Mucosa of stomach (tissue), 1 donor: ENCODE data around the gene PLD6.

Experiments used
- H3K27me3 ChIP-seq: one replicate; pipeline ENCODE4 v1.7.0; 2013; ENCODE audit warnings: mild to moderate bottlenecking, low read length; ENCODE audit not compliant: control insufficient read depth, insufficient read depth
- H3K36me3 ChIP-seq: one replicate; pipeline ENCODE4 v1.7.0; 2013; ENCODE audit warnings: low read length; ENCODE audit not compliant: control insufficient read depth, insufficient read depth
- H3K4me1 ChIP-seq: one replicate; pipeline ENCODE4 v1.7.0; 2013; ENCODE audit warnings: mild to moderate bottlenecking, low read length; ENCODE audit not compliant: control insufficient read depth, insufficient read depth
- H3K4me3 ChIP-seq: one replicate; pipeline ENCODE4 v1.7.0; 2013; ENCODE audit warnings: low read length
- H3K9ac ChIP-seq: one replicate; pipeline ENCODE4 v1.7.0; 2013; ENCODE audit warnings: mild to moderate bottlenecking, low read length, moderate library complexity
- H3K9me3 ChIP-seq: one replicate; pipeline ENCODE4 v1.7.0; 2013; ENCODE audit warnings: mild to moderate bottlenecking, low read length, moderate library complexity; ENCODE audit not compliant: control insufficient read depth
- donor health status: Pancreatic carcinoma.

PLD6 gene

GRCh38 chr17:17236295-17237025 lies 30.3 kb upstream of the PLD6 start:
- H3K36me3 ChIP-seq, result peaks cover 2% of the 10 kb centered on the region
- peak overlapping the region; percentile 99 for H3K9ac ChIP-seq
- H3K4me1 ChIP-seq, result peaks cover 16% of the 10 kb centered on the region
- peak overlapping the region; percentile 58 for H3K4me3 ChIP-seq
- H3K27me3 ChIP-seq, result no peaks in the 10 kb centered on the region
- no peaks in the 10 kb centered on the region for H3K9me3 ChIP-seq

DNA sequence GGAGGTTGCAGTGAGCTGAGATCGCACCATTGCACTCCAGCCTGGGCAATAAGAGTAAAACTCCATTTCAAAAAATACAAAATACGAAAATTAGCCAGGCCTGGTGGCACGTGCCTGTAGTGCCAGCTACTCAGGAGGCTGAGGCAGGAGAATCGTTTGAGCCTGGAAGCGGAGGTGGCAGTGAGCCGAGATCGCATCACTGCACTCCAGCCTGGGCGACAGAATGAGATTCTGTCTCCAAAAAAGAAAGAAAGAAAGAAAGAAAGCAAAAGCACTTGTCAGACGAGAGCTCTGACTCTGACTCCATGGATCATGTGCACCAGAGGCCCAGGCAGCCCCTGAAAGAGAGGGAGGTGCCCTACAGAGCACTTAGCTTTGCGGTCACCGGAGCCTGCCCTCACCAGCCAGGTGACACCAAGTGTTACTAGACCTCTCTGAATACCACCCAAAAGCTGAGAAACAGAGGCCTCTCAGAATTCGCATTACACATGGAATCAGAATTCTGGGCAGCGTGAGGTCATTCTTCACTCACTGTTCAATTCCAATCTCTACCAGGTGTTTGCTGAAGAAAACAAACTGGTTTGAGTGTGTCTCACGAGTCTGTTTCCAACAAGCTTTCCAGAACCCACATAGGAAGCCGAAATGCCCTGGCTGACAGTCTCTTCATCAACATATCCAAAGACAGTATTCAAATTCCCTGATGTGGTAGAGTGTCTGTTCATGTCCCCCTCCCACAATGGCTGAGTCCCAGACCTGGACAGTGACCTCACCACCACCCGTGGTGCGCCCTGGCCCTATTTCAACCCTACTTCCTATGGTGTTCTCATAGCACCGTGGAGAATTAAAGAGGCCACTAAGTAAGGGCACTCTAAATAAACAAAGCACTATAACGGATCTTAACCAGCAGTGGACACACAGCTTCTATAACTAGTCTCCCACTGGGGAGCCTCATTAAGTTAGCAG lies 29.4 kb upstream of the PLD6 start:
- Histone ChIP-seq H3K9ac (peak overlapping the region; percentile 99), H3K4me3 (peak overlapping the region; percentile 58)

GRCh38 chr17:17232303-17232621 lies 26.1 kb upstream of the PLD6 start:
- peaks cover 22% of the 10 kb centered on the region for H3K4me1 ChIP-seq
- H3K9ac ChIP-seq, result no peak overlapping the region
- H3K9me3 ChIP-seq, result no peaks in the 10 kb centered on the region
- no peaks in the 10 kb centered on the region for H3K27me3 ChIP-seq
- H3K36me3 ChIP-seq, result peaks cover 24% of the 10 kb centered on the region
- no peak overlapping the region for H3K4me3 ChIP-seq

More for the DNA sequence above, 29.4 kb upstream of the PLD6 start:
- Histone ChIP-seq H3K9me3 (no peaks in the 10 kb centered on the region), H3K36me3 (peaks cover 7% of the 10 kb centered on the region), H3K4me1 (peaks cover 16% of the 10 kb centered on the region), H3K27me3 (no peaks in the 10 kb centered on the region)

- H3K9ac ChIP-seq, result no peak overlapping the region
- H3K36me3 ChIP-seq, result peaks cover 29% of the 10 kb centered on the region
- peaks cover 22% of the 10 kb centered on the region for H3K4me1 ChIP-seq
- H3K4me3 ChIP-seq, result no peak overlapping the region
- H3K27me3 ChIP-seq, result no peaks in the 10 kb centered on the region
- no peaks in the 10 kb centered on the region for H3K9me3 ChIP-seq
Observed at GRCh38 chr17:17231621-17232302, 25.6 kb upstream of the PLD6 start.

- peaks cover 32% of the 10 kb centered on the region for H3K36me3 ChIP-seq
- no peak overlapping the region for H3K9ac ChIP-seq
- no peaks in the 10 kb centered on the region for H3K27me3 ChIP-seq
- H3K4me3 ChIP-seq, result no peak overlapping the region
- no peaks in the 10 kb centered on the region for H3K9me3 ChIP-seq
- peaks cover 12% of the 10 kb centered on the region for H3K4me1 ChIP-seq
Observed at GRCh38 chr17:17229416-17230384, 23.6 kb upstream of the PLD6 start.

GRCh38 chr17:17228521-17229279 lies 22.6 kb upstream of the PLD6 start:
- no peaks in the 10 kb centered on the region for H3K9me3 ChIP-seq
- peaks cover 12% of the 10 kb centered on the region for H3K4me1 ChIP-seq
- no peak overlapping the region for H3K4me3 ChIP-seq
- no peak overlapping the region for H3K9ac ChIP-seq
- H3K36me3 ChIP-seq, result peaks cover 37% of the 10 kb centered on the region
- H3K27me3 ChIP-seq, result no peaks in the 10 kb centered on the region

- Histone ChIP-seq H3K4me1 (peaks cover 12% of the 10 kb centered on the region), H3K9me3 (no peaks in the 10 kb centered on the region), H3K36me3 (peaks cover 41% of the 10 kb centered on the region), H3K9ac (no peak overlapping the region), H3K4me3 (no peak overlapping the region), H3K27me3 (no peaks in the 10 kb centered on the region)
Observed at GRCh38 chr17:17227608-17228520, 21.7 kb upstream of the PLD6 start.

DNA sequence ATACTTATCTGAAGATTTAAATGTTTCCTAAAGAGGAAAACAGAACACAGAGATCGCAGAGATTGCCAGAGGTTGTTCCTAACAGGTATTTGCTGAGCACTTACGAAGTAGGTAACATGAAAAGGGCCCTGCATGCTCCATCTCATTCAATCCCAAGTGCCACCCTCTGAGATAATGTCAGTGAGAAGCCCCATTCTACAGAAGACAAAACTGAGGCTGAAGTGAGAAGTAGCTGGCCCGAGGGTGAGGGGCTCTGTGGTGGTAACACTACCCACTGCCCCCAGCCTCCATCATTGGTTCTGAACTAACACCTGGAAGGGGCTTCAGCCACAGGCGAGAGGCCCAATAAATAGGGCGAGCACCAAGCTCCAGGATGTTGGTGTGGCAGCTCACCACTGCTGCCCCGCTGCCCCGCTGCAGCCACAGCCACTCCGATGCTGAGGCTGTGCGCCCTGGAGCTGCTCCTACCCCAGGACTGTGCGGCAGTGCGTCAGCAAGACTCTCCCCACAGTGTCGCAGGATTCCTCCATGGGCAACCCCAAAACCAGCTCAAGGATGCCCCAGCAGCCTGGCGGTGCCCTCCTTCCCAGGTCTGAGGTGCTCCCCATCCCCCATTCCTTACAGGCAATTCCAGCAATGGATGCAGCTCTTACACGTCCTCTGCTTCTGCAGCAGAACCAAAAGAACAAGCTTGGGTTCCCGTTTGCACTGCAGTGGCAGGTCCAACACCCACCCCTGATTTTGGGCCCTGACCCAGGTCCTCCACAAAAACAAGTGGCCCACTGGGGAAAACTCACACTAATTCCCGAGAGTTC lies 20.5 kb upstream of the PLD6 start:
- Histone ChIP-seq H3K36me3 (peaks cover 40% of the 10 kb centered on the region), H3K4me3 (no peak overlapping the region), H3K9ac (no peak overlapping the region), H3K27me3 (no peaks in the 10 kb centered on the region), H3K9me3 (no peaks in the 10 kb centered on the region), H3K4me1 (peaks cover 6% of the 10 kb centered on the region)

GRCh38 chr17:17225901-17226300 lies 19.8 kb upstream of the PLD6 start:
- Histone ChIP-seq H3K9me3 (no peaks in the 10 kb centered on the region), H3K36me3 (peaks cover 35% of the 10 kb centered on the region), H3K4me3 (no peak overlapping the region), H3K4me1 (peaks cover 6% of the 10 kb centered on the region), H3K9ac (no peak overlapping the region), H3K27me3 (no peaks in the 10 kb centered on the region)
